Measurements from ENCODE around the gene MYNN. TPM values are rescaled to one million over a fixed set of nuclear protein-coding genes. Genes with fewer than 3 reads are reported as not detected.

MYNN gene
- total and polyA plus RNA-seq, 5 donors: 8.4 to 16.0 (median 12.6) TPM

DNA sequence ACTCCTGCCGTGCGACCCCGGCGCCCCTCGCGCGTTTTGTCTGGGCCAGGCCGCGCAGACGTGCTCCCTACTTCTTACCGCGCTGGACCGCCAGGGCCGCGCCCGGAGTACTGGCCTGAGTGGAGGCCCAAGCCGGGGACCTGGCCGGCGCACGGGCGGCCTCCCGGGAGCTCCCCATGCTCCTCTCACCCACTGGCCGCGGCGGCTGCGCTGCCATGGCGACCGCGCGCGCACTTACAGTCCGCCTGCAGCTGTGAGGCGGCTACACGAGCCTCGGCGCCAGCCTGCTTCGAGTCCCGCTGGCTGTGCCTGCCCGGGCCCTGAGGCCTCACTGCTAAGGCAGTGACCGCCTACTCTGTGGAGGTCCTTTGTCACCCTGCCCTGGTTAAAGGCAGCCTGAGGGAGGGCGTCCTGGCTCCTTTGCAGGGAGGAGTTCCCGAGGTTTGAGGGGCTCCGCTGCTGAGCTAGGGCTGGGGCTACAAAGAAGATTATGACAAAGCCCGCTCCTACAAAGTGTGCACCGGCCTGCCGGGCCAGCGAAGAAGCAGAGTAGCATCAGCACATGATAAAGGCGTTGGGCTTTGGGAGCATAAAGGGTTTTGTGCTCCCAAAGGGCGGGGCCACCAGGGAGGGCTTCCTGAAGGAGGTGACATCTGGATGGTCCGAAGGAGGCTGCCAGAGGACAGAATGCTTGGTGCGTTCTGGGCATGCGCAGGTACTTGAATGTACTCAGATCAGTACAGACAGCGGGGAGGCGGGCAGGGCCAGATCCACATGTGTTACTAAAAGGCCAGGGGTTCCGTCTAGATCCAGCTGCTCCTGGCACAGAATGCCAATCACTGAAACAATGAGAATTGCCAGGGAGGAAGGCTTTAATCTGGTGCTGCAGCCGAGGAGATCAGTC is 39.4 kb downstream of the MYNN start, which contains the start of the genes LRRC34 and LRRIQ4:
LRRC34 (minus strand) TSS at position 573 of the 904 bp plus-strand sequence; CDS start at position 217, 356 bp downstream.
LRRIQ4 (plus strand) TSS at position 539 of the 904 bp plus-strand sequence. CDS start 9,052 bp downstream, outside the sequence.
- Histone ChIP-seq H3K4me1 (ENCODE audit: control insufficient read depth, insufficient read depth, low read length) (peaks cover 3% of the 10 kb centered on the region), H3K27me3 (ENCODE audit: control insufficient read depth, insufficient read depth) (no peaks in the 10 kb centered on the region), H3K27ac (ENCODE audit: low read length) (peak within 1 kb of the TSS; percentile 55), H3K9me3 (ENCODE audit: control insufficient read depth, low read length) (no peaks in the 10 kb centered on the region), H3K4me3 (ENCODE audit: low read length) (peak within 1 kb of the TSS; percentile 78)
- DNase-seq (peak; percentile 88 to 95 (median 92)), ATAC-seq (peak; percentile 96)
- intact Hi-C loops (cut with DNase I): no loop called here
- 4% methylated on average over 56 of the region's 56 CpGs for WGBS

DNA sequence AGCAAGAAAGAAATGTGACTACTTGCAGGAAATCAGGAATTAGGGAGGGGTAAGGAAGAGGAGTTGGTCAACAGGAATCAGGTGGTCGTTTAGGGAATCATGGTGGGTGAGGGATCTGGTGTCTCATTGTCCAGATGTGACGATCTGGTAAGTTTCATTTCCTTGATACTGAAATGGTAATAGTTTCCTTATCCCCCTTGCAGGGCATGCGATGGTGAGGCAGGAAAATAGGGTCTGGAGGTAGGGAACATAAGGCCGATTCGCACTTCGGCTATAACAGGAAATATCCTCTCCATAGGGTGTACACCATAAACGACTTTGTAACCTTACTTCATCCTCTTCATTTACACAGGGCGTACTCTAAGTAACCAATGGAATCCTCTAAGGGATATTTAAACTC is 40.1 kb downstream of the MYNN start:
- intact Hi-C loops (cut with DNase I): no loop called here
- Histone ChIP-seq H3K27ac (ENCODE audit: low read length) (no peak overlapping the region), H3K9me3 (ENCODE audit: control insufficient read depth, low read length) (no peaks in the 10 kb centered on the region), H3K4me1 (ENCODE audit: control insufficient read depth, insufficient read depth, low read length) (peaks cover 3% of the 10 kb centered on the region), H3K27me3 (ENCODE audit: control insufficient read depth, insufficient read depth) (no peaks in the 10 kb centered on the region), H3K4me3 (ENCODE audit: low read length) (peak overlapping the region; percentile 78)
- DNase-seq: no peak
- no peak for ATAC-seq
- WGBS: 37% methylated on average over 8 of the region's 8 CpGs

DNA sequence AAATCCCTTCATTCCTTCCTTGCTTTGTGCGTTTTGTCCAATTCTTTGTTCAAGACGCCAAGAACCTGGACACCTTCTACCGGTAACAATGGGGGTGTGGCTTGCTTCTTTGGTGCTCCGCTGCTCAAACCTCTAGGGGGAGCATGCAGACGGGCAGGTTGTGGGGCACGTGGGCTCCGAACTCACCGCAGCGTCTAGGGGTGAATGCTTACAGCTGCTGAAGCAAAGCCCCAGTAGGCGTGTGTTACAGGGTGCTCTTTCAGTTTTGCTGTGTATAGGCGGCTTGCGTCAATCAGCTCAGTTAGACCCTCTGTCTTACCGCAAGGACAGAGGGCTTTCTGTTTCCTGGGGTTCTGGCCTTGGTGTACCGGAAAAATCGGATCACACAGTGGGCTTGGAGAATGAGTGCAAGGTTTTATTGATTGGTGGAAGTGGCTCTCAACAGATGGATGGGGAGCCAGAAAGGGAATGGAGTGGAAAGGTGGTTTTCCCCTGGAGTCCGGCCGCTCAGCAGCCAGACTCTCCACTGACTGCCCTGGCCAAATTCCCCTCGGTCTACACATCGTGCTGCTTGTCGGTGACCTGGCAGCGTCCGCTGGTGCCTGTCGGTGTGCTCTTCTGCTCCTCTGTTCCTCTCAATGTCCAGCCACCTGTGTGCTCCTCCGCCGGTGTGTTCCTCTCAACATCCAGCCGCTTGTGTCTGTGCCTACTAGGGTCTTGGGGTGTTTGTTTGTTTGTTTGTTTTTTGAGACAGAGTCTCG is 40.7 kb downstream of the MYNN start:
- Histone ChIP-seq H3K27ac (ENCODE audit: low read length) (no peak overlapping the region), H3K4me3 (ENCODE audit: low read length) (peak overlapping the region; percentile 78), H3K27me3 (ENCODE audit: control insufficient read depth, insufficient read depth) (no peaks in the 10 kb centered on the region), H3K4me1 (ENCODE audit: control insufficient read depth, insufficient read depth, low read length) (peaks cover 3% of the 10 kb centered on the region), H3K9me3 (ENCODE audit: control insufficient read depth, low read length) (no peaks in the 10 kb centered on the region)
- WGBS: 61% methylated on average over 27 of the region's 27 CpGs
- peak in 1 of 3 donors; percentile 73 for DNase-seq
- intact Hi-C loops (cut with DNase I): no loop called here
- peak in 1 of 2 donors; percentile 6 for ATAC-seq

DNA sequence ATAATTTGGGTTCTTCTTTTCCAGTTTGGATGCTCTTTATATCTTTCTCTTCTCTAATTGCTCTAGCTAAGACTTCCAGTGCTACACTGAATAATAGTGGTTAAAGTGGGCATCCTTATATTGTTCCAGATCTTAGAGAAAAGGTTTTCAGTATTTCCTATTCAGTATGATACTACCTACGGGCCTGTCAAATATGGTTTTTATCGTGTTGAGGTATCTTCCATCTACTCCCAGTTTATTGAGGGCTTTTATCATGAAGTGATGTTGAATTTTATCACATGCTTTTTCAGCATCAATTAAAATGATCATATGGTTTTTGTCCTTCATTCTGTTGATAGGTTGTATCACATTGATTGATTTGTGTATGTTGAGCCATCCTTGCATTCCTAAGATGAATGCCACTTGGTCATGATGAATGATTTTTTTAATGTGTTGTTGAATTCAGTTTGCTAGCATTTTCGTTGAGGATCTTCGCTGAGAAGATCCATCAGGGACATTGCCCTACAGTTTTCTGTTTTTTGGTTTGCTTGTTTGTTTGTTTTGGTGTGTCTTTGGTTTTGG is 42.5 kb downstream of the MYNN start:
- Histone ChIP-seq H3K4me3 (ENCODE audit: low read length) (no peak overlapping the region), H3K27me3 (ENCODE audit: control insufficient read depth, insufficient read depth) (no peaks in the 10 kb centered on the region), H3K9me3 (ENCODE audit: control insufficient read depth, low read length) (no peaks in the 10 kb centered on the region), H3K27ac (ENCODE audit: low read length) (no peak overlapping the region), H3K4me1 (ENCODE audit: control insufficient read depth, insufficient read depth, low read length) (peaks cover 3% of the 10 kb centered on the region)
- 95% methylated on average over 4 of the region's 4 CpGs for WGBS
- ATAC-seq (no peak), DNase-seq (no peak)
- intact Hi-C loops (cut with DNase I): no loop called here

DNA sequence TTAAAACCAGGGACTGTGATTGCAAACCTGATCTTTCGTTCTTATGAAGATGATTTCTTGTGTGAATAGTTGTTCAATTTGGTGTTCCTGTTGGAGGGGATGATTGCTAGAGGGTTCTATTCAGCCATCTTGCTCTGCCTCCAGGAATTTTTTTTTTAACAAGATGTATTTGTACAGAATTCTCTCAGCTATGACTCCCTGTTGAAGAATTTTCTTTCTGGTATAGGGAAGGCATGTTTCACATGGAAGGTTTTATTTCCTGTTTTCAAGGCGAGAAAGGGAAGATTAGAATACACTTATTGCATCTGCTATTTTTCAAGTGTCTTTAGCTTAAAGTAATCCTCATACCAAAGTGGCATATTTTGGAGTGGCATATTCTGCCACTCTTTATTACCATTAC is 45.1 kb downstream of the MYNN start:
- Histone ChIP-seq H3K9me3 (ENCODE audit: control insufficient read depth, low read length) (no peaks in the 10 kb centered on the region), H3K4me3 (ENCODE audit: low read length) (no peak overlapping the region), H3K27ac (ENCODE audit: low read length) (no peak overlapping the region), H3K4me1 (ENCODE audit: control insufficient read depth, insufficient read depth, low read length) (peaks cover 3% of the 10 kb centered on the region), H3K27me3 (ENCODE audit: control insufficient read depth, insufficient read depth) (no peaks in the 10 kb centered on the region)
- DNase-seq: no peak
- intact Hi-C loops (cut with DNase I): no loop called here
- no peak for ATAC-seq
- WGBS: 81% methylated on average over 2 of the region's 2 CpGs

DNA sequence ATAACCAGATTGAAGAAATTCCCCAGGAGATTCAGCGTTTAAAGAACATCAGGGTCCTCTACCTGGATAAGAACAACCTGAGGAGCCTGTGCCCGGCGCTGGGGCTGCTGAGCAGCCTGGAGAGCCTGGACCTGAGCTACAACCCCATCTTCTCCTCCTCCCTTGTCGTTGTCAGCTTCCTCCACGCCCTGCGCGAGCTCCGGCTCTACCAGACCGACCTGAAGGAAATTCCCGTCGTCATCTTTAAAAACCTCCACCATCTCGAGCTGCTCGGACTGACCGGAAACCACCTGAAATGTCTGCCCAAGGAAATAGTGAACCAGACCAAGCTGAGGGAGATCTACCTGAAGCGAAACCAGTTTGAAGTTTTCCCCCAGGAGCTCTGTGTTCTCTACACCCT is 48.9 kb downstream of the MYNN start:
- H3K4me3 ChIP-seq (ENCODE audit: low read length): no peak overlapping the region
- intact Hi-C loops (cut with DNase I): no loop called here
- ATAC-seq (no peak), DNase-seq (no peak)
- WGBS: 94% methylated on average over 15 of the region's 15 CpGs
- no peak overlapping the region for H3K27ac ChIP-seq (ENCODE audit: low read length)
- H3K4me1 ChIP-seq (ENCODE audit: control insufficient read depth, insufficient read depth, low read length): no peaks in the 10 kb centered on the region
- H3K9me3 ChIP-seq (ENCODE audit: control insufficient read depth, low read length): no peaks in the 10 kb centered on the region
- no peaks in the 10 kb centered on the region for H3K27me3 ChIP-seq (ENCODE audit: control insufficient read depth, insufficient read depth)

DNA sequence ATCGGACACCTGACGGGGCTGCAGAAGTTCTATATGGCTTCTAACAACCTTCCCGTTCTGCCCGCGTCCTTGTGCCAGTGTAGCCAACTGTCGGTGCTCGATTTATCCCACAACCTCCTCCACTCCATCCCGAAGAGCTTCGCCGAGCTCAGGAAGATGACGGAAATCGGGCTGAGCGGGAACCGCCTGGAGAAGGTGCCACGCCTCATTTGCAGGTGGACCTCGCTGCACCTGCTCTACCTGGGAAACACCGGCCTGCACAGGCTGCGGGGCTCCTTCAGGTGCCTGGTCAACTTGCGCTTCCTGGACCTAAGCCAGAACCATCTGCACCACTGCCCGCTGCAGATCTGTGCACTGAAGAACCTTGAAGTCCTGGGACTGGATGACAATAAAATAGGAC is 49.3 kb downstream of the MYNN start:
- no peaks in the 10 kb centered on the region for H3K27me3 ChIP-seq (ENCODE audit: control insufficient read depth, insufficient read depth)
- intact Hi-C loops (cut with DNase I): no loop called here
- H3K4me1 ChIP-seq (ENCODE audit: control insufficient read depth, insufficient read depth, low read length): no peaks in the 10 kb centered on the region
- WGBS: 97% methylated on average over 20 of the region's 20 CpGs
- H3K9me3 ChIP-seq (ENCODE audit: control insufficient read depth, low read length): no peaks in the 10 kb centered on the region
- no peak overlapping the region for H3K27ac ChIP-seq (ENCODE audit: low read length)
- ATAC-seq: no peak
- H3K4me3 ChIP-seq (ENCODE audit: low read length): no peak overlapping the region
- DNase-seq: no peak

DNA sequence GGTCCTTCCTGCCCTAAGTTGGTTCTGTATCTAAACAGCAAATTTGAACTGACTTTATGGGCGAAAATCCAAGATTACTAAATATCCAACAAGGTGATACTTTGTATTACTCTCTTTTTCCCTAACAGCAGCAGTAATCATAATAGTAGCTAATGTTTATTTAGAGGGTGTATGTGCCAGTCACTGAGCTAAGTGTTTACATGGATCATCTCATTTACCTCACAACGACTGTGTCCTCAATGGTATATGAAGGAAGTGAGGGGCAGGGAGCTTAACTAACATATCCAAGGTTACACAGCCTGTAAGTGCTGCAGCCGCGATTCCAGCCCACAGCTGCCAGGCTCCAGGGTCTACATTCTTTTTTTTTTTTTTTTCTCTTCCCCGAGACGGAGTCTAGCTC is 49.8 kb downstream of the MYNN start:
- no peaks in the 10 kb centered on the region for H3K27me3 ChIP-seq (ENCODE audit: control insufficient read depth, insufficient read depth)
- H3K4me1 ChIP-seq (ENCODE audit: control insufficient read depth, insufficient read depth, low read length): no peaks in the 10 kb centered on the region
- WGBS: 85% methylated on average over 6 of the region's 6 CpGs
- ATAC-seq: no peak
- intact Hi-C loops (cut with DNase I): no loop called here
- H3K4me3 ChIP-seq (ENCODE audit: low read length): no peak overlapping the region
- H3K27ac ChIP-seq (ENCODE audit: low read length): no peak overlapping the region
- DNase-seq: no peak
- no peaks in the 10 kb centered on the region for H3K9me3 ChIP-seq (ENCODE audit: control insufficient read depth, low read length)

DNA sequence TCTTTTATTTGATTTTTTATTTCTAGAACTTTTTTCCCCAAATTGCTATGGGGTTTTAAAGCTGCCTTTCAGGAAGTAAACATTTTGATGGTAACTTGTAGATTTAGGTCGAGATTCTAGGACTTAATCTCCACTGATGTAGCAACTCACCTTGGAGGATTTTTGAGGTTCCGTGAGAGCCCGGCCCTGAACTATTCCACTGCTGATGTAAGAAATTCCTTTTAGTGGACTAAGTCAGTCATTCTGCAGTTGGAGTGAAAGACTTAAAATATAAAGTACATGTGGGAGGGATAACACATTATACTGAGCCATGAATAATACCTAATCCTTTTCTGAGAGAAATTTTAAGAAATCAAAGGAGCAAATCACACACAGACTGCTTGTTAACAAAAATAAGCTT is 52.1 kb downstream of the MYNN start:
- H3K9me3 ChIP-seq (ENCODE audit: control insufficient read depth, low read length): no peaks in the 10 kb centered on the region
- DNase-seq (no peak), ATAC-seq (no peak)
- 88% methylated on average over 3 of the region's 3 CpGs for WGBS
- H3K27ac ChIP-seq (ENCODE audit: low read length): no peak overlapping the region
- intact Hi-C loops (cut with DNase I): no loop called here
- no peaks in the 10 kb centered on the region for H3K27me3 ChIP-seq (ENCODE audit: control insufficient read depth, insufficient read depth)
- H3K4me1 ChIP-seq (ENCODE audit: control insufficient read depth, insufficient read depth, low read length): no peaks in the 10 kb centered on the region
- H3K4me3 ChIP-seq (ENCODE audit: low read length): no peak overlapping the region

DNA sequence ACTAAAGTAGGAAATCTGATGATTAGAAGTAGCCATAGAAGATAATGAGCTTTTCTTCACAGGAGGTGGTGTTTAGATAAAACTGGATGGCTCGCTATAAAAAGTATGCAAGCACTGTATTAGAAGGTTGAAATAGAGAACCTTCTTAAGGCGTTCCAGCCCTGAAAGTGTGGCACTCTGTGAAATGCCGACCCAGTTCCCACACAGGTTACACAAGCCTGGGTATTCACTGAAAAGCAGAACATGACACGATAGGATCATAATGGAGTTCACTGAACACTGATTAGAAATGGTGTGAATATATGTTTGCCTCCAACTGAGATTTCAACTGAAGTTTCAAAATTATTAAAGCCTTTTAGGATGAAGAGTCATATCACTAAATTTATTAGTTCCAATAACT is 54.5 kb downstream of the MYNN start:
- no peak for ATAC-seq
- Histone ChIP-seq H3K4me3 (ENCODE audit: low read length) (no peak overlapping the region), H3K9me3 (ENCODE audit: control insufficient read depth, low read length) (no peaks in the 10 kb centered on the region), H3K27ac (ENCODE audit: low read length) (no peak overlapping the region), H3K4me1 (ENCODE audit: control insufficient read depth, insufficient read depth, low read length) (no peaks in the 10 kb centered on the region), H3K27me3 (ENCODE audit: control insufficient read depth, insufficient read depth) (no peaks in the 10 kb centered on the region)
- DNase-seq: no peak
- intact Hi-C loops (cut with DNase I): no loop called here
- 72% methylated on average over 4 of the region's 4 CpGs for WGBS

DNA sequence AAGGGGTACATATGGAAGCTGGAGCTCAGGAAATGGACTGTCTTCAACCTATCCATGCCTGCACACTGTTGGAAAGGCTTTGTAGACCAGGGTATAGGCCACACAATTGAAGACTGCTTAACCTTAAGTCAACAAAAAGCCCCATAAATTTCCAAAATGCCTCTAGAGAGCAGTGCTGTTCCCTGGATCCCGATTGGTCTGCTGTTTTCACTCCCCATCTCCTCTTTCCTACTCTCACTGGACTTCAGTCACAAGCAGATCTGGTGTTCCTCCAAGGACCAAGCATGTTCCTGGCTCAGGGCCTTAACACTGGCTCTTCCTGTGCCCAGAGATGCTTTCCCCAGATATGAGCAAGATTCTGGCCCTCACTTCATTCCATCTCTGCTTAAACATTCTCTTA is 62.3 kb downstream of the MYNN start:
- 64% methylated on average over 1 of the region's 1 CpG for WGBS
- DNase-seq: no peak
- no peak for ATAC-seq
- intact Hi-C loops (cut with DNase I): no loop called here
- Histone ChIP-seq H3K4me1 (ENCODE audit: control insufficient read depth, insufficient read depth, low read length) (peaks cover 3% of the 10 kb centered on the region), H3K27ac (ENCODE audit: low read length) (no peak overlapping the region), H3K27me3 (ENCODE audit: control insufficient read depth, insufficient read depth) (no peaks in the 10 kb centered on the region), H3K4me3 (ENCODE audit: low read length) (no peak overlapping the region), H3K9me3 (ENCODE audit: control insufficient read depth, low read length) (no peaks in the 10 kb centered on the region)

Data from right cardiac atrium (tissue), 5 donors.